ENCODE results near the gene MAMDC2. TPM values are rescaled to one million over a fixed set of nuclear protein-coding genes. Genes with fewer than 3 reads are reported as not detected.
A peak's percentile ranks its signal among the peaks of the same experiment; 100 is the strongest.

Gene MAMDC2
- total RNA-seq, 1 experiment from 2014 or later = 2.2 TPM

DNA sequence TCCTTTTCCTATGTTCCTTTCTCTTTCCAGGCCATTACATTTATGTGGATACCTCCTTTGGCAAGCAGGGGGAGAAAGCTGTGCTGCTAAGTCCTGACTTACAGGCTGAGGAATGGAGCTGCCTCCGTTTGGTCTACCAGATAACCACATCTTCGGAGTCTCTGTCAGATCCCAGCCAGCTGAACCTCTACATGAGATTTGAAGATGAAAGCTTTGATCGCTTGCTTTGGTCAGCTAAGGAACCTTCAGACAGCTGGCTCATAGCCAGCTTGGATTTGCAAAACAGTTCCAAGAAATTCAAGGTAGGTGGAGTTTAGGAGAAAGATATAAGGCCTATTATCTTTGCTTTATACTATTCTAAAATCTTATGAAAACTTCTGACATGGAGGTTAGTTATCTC lies 64.5 kb downstream of the MAMDC2 start:
- no peak for DNase-seq (ENCODE audit: low read depth)

DNA sequence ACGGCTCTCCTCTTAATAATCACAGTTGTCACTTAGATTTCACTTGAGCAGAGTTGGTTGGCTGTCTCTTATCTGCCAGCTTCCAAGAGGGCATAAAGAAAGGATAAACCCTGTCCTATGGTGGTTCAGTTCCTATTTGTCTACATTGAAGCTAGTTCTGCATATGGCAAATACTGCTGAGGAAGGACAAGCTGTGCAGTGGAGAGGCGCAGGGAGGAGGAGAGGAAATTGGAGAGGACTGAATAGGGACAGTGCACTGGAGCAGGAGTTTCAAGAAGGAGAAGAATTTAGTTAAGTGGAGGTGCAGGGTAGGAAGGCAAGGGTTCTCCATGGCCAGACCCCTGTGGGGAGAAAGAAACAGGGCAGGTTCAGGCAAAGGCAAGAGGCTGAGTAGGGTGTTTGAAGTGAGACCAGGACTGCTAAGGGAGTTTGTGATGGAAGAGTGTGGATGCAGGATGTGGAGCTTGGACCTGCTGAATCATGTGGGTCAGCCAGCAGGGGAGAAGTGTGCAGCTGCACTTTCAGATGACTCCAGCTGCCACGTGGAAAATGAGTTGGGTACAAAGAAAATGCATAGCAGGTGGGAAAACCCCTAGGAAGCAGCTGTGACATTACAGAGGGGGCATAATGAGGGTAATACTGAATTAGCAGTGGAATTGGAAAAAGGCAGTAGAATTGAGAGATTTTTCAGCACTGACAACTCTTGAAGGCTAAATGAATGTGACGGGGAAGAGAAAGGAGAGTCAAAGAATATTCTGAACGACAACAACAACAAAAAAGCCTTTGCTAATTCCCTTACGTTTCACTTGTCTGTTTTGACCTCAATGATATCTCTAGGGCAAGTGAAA lies 66.8 kb downstream of the MAMDC2 start:
- DNase-seq (ENCODE audit: low read depth) = peak; percentile 77

DNA sequence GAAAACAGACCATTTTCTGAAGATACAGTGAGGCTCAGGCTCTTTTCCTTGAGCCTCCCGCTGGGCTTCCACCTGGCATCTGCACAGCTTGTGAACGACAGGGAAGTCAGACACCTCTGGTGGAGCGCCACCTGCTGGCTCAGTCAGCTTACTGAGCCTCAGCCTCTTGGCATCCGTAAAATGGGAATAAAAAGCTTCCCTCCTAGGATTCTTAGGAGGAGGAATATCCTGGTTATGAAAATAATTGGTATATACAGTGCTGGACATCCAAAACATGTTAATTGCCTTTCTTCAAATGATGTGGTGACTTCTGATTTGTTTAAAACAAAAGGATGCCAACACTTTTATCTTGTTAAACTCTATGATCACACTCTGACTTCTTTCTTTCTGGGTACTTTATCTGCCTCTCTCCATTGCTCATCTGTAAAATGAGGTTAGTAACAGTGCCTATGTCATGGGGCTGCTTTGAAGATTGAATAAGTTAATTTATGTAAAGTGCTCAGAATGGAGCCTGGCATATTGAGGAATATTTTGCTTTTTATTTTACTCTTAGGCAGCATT lies 67.5 kb downstream of the MAMDC2 start:
- peak; percentile 89 for DNase-seq (ENCODE audit: low read depth)

DNA sequence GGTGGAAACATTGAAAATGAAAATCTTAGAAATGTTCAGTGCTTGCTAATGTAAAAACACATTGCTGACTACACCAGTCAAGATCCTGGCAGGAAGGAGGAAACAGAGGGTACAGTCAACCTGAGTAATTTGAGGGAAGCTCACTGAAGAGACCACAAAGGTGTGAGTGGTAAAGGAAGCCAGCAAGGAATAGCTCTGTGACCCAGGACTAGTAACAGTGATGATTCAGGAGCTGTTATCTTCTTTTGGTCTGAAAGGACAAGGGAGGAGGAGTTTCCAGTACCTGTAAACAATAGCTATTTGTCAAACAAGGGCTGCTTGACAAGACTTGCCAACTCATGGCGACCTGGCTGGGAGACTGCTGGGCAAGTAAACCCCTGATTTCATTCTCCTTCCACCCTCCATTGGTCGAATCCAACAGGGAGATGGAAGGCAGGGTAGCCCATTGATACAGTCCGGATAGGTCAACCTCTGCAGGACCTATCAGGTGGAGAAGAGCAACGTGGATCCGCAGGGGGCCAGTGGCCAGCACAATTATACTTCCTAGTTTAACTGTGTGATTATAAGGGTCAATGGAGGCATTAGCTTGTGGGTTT lies 68.1 kb downstream of the MAMDC2 start:
- peak; percentile 35 for DNase-seq (ENCODE audit: low read depth)

DNA sequence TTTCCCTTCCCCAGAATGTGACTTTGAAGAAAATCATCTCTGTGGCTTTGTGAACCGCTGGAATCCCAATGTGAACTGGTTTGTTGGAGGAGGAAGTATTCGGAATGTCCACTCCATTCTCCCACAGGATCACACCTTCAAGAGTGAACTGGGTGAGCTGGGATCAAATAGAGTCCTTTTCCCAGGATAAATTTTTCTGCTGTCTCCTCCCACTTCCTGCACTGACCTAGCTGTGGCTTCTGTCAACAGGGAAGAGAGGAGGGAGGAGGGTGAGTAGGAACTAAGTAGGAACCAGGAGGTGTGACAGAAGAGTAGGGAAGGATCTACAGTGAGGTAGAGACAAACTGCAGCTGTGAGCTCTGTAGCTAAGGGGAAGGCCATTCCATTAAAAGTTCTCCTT lies 69.3 kb downstream of the MAMDC2 start:
- peak; percentile 50 for DNase-seq (ENCODE audit: low read depth)

DNA sequence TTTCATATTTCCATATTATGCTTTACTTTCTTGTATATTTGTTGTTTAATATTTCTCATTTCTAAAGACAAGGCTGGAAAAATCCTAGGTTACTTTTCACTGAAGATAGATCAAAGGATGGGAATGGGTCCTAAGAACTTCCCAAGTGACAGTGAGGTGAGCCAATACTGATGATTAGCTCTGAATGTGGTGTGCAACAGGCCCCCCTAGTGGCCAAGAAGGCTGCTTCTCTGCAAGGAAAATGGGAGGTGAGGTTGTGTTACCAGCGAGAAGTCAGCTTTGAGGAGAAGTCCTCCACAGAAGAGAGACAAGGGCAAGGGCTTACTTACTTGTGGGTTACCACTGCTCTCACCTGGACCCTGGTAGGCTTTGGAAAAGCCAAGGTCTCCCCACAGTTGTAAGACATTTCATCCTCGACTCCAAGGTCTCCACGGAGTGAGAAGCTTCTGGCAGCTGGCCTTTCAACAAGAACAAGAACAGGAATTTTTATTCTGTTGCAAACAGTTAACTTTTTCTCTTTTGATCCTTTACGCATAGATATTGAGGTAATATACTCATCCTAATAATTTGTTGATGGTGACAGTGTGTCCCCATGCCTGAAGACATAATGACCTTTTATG lies 69.9 kb downstream of the MAMDC2 start:
- peak; percentile 67 for DNase-seq (ENCODE audit: low read depth)

DNA sequence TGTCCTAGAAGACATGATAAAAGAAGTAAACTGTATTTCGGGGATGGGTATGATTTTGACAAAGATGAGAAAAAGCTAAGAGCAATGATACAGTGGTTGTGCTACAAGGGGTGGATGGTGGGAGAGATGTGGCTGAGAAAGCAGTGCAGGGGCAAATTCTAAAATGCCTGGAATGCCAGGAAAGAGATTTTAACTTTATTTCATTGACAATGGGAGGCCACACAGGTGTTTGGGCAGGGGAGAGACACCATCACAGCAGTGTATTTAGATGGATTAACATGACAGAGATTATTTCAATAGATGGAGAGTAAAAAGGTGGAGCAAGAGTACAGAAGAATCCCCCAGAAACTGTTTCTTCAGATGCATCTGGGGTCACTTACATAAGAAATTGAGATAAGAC lies 71.2 kb downstream of the MAMDC2 start:
- DNase-seq (ENCODE audit: low read depth) = no peak

DNA sequence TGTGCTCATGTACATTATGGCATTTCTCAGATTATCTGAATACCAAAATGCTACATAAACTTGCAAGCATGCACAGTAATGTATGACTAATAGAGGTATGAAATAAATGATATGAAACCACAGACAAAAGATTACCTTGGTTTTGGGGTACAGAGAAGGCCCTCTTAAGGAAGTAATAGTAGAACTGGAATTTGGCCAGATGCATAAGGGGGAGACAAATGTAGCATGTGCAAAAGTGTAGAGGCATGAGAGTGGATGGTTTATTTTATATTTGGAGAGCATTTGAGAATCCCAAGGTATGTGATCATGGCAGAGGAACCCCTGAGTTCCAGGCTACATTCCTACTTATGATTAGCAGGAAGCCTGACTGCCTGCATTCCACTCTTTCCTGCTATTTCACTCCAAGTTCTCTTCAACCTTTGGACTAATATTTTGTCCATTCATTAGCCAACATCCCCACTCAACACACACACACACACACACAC lies 74.2 kb downstream of the MAMDC2 start:
- no peak for DNase-seq (ENCODE audit: low read depth)

DNA sequence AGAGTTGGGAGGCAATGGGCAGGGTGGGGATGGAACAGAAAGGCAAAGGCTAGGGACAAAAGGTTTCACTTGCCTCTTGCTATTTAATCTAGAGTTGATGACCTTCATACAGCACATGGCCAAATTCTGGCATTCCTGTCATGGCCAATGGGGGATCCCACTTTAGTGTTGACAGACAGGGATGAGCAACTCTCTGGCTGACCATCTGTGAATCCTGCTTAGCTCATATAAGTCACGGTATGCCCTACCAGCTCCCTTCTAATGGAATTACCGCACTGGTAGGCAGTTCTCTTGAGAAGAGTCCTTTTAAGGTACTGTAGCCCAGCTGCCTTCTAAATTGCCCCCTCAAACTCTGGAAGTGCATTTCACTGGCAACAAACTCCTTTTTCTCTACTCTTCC lies 76.1 kb downstream of the MAMDC2 start:
- DNase-seq (ENCODE audit: low read depth) = no peak

DNA sequence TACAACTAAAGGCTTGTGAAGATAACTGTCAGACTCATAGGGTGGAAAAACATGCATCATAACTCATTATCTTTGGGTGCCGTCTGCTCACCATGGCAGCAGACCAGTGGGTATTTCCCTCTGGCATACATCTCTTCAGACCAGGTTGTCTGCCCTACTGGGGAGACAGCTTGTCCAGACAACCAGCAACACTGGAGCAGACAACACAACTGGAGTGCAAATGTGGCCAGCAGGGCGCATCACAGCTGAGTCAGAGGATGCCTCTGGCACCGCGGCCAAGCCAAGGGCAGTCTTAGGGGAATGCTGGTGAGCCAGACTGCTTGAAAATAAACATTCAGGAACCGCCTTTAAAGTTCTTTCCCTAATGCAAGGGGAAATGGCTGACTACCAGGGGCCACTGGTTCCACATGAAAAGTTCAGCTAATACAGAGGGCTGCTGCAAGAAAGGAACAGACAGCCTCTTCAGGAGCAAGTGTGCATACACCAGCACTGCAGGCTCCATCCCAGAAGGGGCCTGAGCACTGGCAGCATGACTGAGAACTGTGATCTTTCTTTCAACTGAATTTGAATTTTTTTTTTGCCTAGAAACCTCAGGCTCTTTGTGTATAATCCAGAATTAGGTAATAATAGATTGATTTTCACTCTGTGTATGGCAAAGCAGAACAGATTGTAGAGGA lies 77.3 kb downstream of the MAMDC2 start:
- peak; percentile 99 for DNase-seq (ENCODE audit: low read depth)

DNA sequence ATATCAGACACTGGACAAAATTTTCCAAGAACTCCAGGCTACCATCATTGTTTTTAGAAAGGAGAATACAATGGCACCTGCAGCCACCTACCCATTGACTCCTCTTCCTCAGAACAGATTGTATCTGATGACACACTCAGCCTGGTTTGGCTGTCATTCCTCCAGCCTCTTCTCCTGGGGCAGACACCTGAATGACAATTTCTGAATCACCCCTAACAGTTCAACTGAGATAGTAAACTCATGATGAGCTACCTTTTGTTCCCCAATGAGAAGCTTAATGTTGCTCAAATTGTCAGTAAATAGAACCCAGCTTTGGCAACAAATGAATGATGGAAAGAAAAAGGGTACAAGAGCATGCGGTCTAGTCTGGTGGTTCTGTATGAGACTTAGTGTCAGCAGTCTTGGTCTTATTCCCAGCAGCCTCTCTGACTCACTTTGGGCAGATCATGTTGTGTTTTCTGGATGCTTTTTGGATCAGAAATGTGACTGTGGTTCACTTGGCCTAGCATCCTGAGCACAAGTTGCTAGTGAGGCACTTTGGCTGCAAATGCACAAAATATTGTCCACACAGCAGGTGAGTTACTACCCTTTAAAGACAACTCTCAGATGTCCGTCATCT lies 78.3 kb downstream of the MAMDC2 start:
- no peak for DNase-seq (ENCODE audit: low read depth)

DNA sequence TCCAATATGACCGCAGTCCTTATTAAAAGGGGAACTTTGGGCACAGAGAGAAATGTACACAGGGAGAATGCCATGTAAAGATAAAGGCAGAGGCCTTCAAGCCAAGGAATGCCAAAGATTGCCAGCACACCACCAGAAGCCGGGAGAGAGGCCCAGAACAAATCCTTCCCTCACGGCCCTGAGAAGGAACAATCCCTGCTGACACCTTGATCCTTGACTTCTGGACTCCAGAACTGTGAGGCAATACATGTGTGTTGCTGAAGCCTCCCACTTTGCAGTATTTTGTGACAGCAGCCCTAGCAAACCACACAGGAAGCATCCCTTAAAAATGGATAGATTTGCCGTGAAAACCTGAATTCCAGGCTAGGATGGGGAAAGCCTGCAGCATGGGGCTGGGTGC lies 80.0 kb downstream of the MAMDC2 start:
- DNase-seq (ENCODE audit: low read depth) = no peak

DNA sequence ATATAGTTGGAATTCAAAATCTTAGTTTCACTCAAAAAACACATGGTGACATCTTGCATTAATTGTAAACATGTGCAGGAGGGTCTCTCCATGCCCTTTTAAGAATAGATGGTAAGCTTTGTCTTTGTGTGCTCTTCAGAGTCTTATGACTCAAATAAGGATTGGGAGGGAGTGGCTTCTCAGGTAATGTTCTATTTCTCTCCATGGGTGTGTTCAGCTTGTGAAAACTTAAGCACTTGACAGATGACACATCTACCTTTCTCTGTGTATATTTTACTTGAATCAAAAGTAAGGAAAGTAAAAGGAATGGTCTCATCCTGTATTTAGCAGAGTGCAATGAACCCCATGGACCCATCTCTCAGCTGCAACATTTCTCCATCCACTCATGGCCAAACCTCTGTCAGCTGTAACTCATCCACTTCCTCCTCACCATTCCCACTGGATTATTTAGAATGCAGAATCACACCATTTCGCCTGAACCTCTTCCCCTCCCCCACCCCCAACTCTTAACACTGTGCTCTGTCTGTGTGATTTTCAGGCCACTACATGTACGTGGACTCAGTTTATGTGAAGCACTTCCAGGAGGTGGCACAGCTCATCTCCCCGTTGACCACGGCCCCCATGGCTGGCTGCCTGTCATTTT lies 82.1 kb downstream of the MAMDC2 start:
- DNase-seq (ENCODE audit: low read depth) = no peak

DNA sequence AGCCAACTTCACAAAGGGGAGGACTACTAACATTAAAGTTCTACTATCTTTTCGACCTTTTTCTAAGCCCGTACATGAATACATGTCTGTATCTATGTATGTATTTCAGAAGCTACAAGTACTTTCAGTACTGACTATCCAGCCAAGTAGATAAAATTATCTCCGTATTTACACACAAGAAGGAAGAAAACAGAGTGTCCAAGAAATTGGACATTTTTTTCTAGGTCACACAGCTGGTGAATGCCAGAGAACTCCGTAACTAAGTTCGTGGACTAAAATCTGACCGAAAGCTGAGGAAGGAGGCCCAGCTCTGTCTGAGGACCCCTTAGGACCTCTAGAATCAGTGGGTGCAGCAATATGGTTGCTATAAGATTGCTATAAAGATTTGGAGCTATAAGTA lies 83.4 kb downstream of the MAMDC2 start:
- DNase-seq (ENCODE audit: low read depth) = no peak

DNA sequence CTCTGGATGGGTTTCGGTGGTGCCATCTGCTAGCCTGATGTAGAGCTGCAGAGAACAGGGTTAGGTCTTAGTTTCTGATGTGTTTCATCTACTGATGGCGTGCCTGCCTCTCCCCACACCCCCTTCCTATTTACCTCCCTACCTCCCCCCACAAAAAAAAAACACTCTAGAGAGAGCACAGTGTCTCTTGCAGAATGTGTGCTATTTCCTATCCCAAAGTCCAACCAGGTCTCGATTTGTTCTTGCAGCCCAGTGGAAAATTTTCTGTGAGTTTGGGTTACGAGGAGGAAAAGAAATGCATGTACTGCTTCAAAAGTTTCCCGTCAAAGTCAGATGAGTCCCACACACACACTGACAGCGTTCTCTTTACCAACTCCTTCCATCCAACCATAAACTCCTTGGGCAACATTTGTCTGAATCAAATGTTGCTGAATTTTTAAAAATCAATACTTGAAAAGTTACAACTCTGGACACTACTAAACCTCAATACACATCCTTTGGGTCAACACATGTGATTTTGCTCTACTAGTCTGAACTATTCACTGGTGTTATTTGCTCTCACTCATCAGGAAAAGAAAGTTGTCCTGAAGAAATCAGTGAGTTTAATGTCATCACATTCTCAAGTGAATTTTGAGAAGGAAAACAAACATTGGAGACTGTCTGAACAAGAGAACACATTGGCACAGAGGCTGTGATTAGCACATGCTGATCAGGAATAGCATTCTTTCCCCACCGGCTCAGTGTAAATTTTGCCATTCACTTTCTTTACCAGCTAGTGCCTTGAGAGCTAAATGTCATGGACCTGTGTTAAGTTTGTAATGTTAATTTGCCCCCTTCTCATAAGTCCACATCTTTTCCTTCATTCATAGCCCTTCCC lies 84.1 kb downstream of the MAMDC2 start:
- DNase-seq (ENCODE audit: low read depth) = no peak

DNA sequence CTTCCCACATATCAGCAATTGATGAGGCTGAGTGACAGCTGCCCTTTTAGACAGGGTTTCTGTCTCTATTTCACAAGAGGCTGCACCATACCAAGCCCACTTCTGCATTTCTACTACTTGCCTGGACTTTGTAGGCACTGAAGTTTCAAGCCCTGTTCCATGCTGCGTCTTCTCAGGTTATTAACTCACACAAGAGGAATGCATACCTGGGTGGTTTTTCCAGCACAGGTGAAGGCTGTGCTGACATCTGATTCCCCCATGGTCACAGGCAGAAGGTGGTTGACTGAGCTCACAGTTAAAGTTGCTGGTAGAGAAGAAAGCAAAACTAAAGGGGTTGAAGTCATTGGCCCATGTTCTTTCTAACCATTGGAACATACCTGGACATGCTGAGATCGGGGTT lies 86.6 kb downstream of the MAMDC2 start:
- DNase-seq (ENCODE audit: low read depth) = no peak

DNA sequence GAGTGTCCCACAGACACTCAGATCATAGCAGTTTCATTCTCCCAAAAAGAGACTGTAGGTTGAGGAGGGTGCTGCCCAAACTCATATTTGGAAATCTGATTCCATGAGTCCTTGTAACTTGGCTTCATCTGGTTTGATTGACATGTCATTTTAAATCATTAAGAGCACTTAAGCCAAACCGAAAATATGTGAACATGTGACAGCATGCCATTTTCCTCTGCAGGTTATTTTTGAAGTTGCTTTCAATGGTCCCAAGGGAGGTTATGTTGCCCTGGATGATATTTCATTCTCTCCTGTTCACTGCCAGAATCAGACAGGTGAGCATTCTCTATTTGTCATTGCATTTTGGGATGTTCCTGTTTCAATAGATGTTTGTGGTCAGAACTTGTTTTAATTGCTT lies 87.6 kb downstream of the MAMDC2 start:
- no peak for DNase-seq (ENCODE audit: low read depth)

DNA sequence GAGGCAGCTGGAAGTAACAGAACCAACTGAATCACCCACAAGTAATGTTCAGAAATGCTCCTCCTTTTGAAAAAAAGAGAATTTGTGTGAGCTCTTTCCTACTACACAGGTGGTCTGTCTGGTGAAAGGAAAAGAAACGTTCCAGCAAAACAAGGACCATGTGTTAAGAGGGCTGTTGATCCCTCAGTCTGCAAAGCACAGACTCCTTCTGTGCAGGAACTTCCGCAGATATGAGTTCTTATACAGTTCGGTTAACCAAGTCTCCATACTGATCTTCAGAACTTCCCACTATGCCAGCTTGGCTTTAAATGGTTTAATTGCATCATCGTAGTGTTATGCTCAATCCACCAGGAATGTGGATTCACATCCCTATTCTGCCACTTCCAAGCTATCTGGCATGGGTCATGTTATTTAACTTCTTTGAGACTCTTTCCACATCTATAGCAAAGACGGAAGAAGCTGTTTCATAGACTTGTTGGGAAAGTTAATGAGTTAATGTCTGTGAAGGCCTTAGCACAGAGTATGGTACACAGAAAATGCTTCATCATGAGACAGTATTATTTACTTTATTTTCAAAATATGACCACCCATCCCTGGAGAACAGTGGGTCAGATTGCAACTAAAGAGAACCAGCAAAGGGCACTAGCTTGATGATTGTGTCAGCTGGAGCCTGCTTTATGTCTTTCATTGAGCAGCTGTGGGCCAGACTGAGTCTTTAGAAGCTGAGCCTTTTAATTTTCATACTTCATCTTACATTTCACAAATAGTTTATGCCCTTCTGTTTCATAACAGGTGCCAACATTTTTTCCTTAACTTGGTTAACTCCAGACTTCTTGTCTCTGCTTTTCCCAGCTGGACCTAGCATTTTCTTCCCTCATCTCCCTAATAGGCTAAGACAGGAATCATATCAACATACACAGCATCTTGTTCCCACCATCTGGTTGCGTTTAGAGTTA lies 89.9 kb downstream of the MAMDC2 start:
- DNase-seq (ENCODE audit: low read depth) = no peak

DNA sequence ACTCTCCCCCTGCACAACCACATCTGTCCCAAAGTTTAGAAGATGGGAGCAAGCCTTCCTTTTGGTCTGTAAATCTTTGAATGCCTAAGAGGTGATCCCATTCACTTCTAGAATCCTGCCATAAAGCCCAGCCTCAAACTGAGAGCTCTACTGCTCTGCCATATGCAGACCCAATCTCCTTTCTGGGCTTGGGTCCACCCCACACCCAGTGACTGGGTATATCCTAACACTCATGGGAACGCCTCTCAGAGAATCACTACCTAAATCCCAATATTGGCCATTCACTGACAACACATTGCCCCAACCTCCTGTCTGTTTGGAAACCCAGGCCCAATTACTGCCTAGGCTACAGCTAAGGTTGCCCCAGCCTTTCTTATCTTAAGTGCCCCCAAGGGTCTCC lies 90.7 kb downstream of the MAMDC2 start:
- DNase-seq (ENCODE audit: low read depth) = no peak

Measured in Daoy (cell line).